Measurements from ENCODE around the gene NUP214. TPM values are rescaled to one million over a fixed set of nuclear protein-coding genes. Genes with fewer than 3 reads are reported as not detected.
"Not testable (repeated sequence)": the region's sequence is repeated elsewhere in the genome, so short reads cannot be mapped to it uniquely, and the experiment has no call there.

Gene NUP214
- total RNA-seq, 4 donors from 2014 or later, result 27.4 to 78.3 (median 47.4) TPM

GRCh38 chr9:131112374-131113154 lies 12.8 kb upstream of the NUP214 start:
- no peak for ATAC-seq (ENCODE audit: low FRiP score)
- DNase-seq (ENCODE audit: low spot score), result no peak
- TF ChIP-seq CTCF (IDR thresholded peaks at IDR 0.05), result no peak

GRCh38 chr9:131113655-131114054 lies 11.7 kb upstream of the NUP214 start:
- no peak for ATAC-seq (ENCODE audit: low FRiP score)
- no peak for DNase-seq (ENCODE audit: low spot score)
- TF ChIP-seq CTCF (IDR thresholded peaks at IDR 0.05), result no peak

GRCh38 chr9:131114084-131114535 lies 11.3 kb upstream of the NUP214 start:
- DNase-seq (ENCODE audit: low spot score), result no peak
- TF ChIP-seq CTCF (IDR thresholded peaks at IDR 0.05), result no peak
- ATAC-seq (ENCODE audit: low FRiP score), result no peak

GRCh38 chr9:131115360-131115742 lies 10.0 kb upstream of the NUP214 start:
- not testable (repeated sequence) for ATAC-seq (ENCODE audit: low FRiP score); DNase-seq (ENCODE audit: low spot score)

DNA sequence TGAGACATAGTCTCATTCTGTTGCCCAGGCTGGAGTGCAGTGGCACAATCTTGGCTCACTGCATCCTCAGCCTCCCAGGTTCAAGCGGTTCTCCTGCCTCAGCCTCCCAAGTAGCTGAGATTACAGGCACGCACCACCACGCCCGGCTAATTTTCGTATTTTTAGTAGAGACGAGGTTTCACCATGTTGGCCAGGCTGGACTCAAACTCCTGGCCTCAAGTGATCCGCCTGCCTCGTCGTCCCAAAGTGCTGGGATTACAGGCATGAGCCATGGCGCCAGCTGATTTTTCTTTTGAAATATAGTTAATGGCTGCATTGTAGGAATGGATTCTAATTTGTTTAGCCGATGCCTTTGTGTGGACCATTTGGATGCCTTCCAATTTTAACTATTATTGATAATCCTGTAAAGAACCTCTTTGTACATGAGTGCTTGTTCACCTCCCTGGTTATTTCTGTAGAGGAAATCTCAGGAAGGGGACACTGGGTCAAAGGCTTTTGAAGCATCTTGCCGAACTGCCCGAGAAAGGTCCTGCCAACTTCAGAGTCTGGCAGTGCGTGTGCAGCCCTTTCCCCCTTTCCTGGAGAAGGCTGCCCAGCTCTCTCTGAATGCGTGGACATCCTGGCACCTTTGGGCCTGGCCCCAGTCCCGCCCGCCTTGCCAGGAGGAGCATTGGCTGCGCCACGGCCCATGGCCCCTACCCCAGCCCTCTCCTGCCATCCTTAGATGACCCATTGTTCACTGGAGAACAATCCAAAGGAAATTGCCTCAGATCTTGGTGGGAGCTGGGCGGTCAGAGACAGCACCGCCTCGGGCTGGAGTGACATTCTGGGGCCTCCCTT lies 8.9 kb upstream of the NUP214 start:
- DNase-seq (ENCODE audit: low spot score) (no peak), ATAC-seq (ENCODE audit: low FRiP score) (peak; percentile 33)
- no peak for TF ChIP-seq CTCF (IDR thresholded peaks at IDR 0.05)

- DNase-seq (ENCODE audit: low spot score), result no peak
- TF ChIP-seq CTCF (IDR thresholded peaks at IDR 0.05), result no peak
- ATAC-seq (ENCODE audit: low FRiP score), result peak; percentile 49
Observed at GRCh38 chr9:131117121-131117761, 8.1 kb upstream of the NUP214 start.

GRCh38 chr9:131117762-131118145 lies 7.6 kb upstream of the NUP214 start:
- no peak for TF ChIP-seq CTCF (IDR thresholded peaks at IDR 0.05)
- no peak for ATAC-seq (ENCODE audit: low FRiP score)
- DNase-seq (ENCODE audit: low spot score), result no peak
